T-helper 2 cell treated with Interferon-gamma antibody and Interleukin-4, amounts not matched to agents 100 ng/mL and 5 ng/mL, for 36 hours (primary cell): ENCODE data around the gene HLA-DRB1. TPM values are rescaled to one million over a fixed set of nuclear protein-coding genes. Genes with fewer than 3 reads are reported as not detected.
"Not testable (repeated sequence)": the region's sequence is repeated elsewhere in the genome, so short reads cannot be mapped to it uniquely, and the experiment has no call there.

Experiments used
- intact Hi-C: fragments of 100-400 bp; cut with micrococcal nuclease; formaldehyde crosslinking; loops from one replicate; pipeline ENCODE4 v1.15.1; 2023
- total RNA-seq: library from RNA; stranded (reverse); gene quantifications from 2 replicates; pipeline ENCODE4 v1.2.3, GENCODE V29; 2022

The HLA-DRB1 gene
- total RNA-seq, 1 donor from 2014 or later: 69.9 TPM

- intact Hi-C loops: no loop called here
Measured at GRCh38 chr6:32565511-32565910, 24.1 kb downstream of the HLA-DRB1 start.

GRCh38 chr6:32562940-32563339 lies 26.7 kb downstream of the HLA-DRB1 start:
- intact Hi-C loops: no loop called here

- intact Hi-C loops: loop anchor here (2.0 kb wide), 1 partner anchor 37 kb away; no protein-coding TSS in a partner anchor
Measured at GRCh38 chr6:32559747-32560146, 29.9 kb downstream of the HLA-DRB1 start.

GRCh38 chr6:32558426-32559057 lies 31.1 kb downstream of the HLA-DRB1 start:
- intact Hi-C loops: loop anchor here (2.0 kb wide), 1 partner anchor 36 kb away; no protein-coding TSS in a partner anchor

GRCh38 chr6:32554116-32554965 lies 35.3 kb downstream of the HLA-DRB1 start:
- intact Hi-C loops: no loop called here

- intact Hi-C loops: no loop called here
Measured at GRCh38 chr6:32553037-32553742, 36.5 kb downstream of the HLA-DRB1 start.

- intact Hi-C loops: no loop called here
Measured at GRCh38 chr6:32551410-32551809, 38.2 kb downstream of the HLA-DRB1 start.

GRCh38 chr6:32539839-32540238 lies 49.8 kb downstream of the HLA-DRB1 start:
- intact Hi-C loops: loop anchor here (1.0 kb wide), 1 partner anchor 39 kb away; no protein-coding TSS in a partner anchor

GRCh38 chr6:32530431-32530793 lies 59.2 kb downstream of the HLA-DRB1 start:
- intact Hi-C loops: not testable (repeated sequence)

- intact Hi-C loops: no loop called here
Measured at GRCh38 chr6:32529697-32530430, 59.8 kb downstream of the HLA-DRB1 start, which contains the start of gene HLA-DRB5. HLA-DRB5 (minus strand) TSS chr6:32530287; CDS start chr6:32530224, 63 bp downstream.

Other genes starting within 250 kb of the HLA-DRB1 start
- gene TSBP1, start 217.9 kb downstream of the HLA-DRB1 start, total RNA-seq: not detected in 2 replicates
- not detected in 2 replicates for gene BTNL2, start 182.7 kb downstream of the HLA-DRB1 start, total RNA-seq
- 81.8 and 88.4 TPM in 2 replicates for gene HLA-DRA, start 150.0 kb downstream of the HLA-DRB1 start, total RNA-seq
- 43.3 and 43.7 TPM in 2 replicates for gene HLA-DRB5, start 59.6 kb downstream of the HLA-DRB1 start, total RNA-seq
- 20.2 and 21.5 TPM in 2 replicates for gene HLA-DQA1, start 47.6 kb upstream of the HLA-DRB1 start, total RNA-seq
- 7.0 and 10.0 TPM in 2 replicates for gene HLA-DQB1, start 76.8 kb upstream of the HLA-DRB1 start, total RNA-seq
- gene HLA-DQA2, start 151.5 kb upstream of the HLA-DRB1 start, total RNA-seq: 3.8 and 4.3 TPM in 2 replicates
- 1.4 and 1.5 TPM in 2 replicates for gene HLA-DQB2, start 173.7 kb upstream of the HLA-DRB1 start, total RNA-seq
- gene HLA-DOB, start 227.2 kb upstream of the HLA-DRB1 start, total RNA-seq: 6.5 and 6.9 TPM in 2 replicates
- 171 and 207 TPM in 2 replicates for gene TAP2, start 248.9 kb upstream of the HLA-DRB1 start, total RNA-seq